ENCODE measurements around the gene TGFBR3L. TPM values are rescaled to one million over a fixed set of nuclear protein-coding genes. Genes with fewer than 3 reads are reported as not detected.
"Not testable (repeated sequence)": the region's sequence is repeated elsewhere in the genome, so short reads cannot be mapped to it uniquely, and the experiment has no call there.

TGFBR3L gene
- total RNA-seq, 1 experiment from 2014 or later: 9.8 TPM

GRCh38 chr19:7916955-7917266 lies 2.3 kb downstream of the TGFBR3L start:
- H3K4me3 ChIP-seq (ENCODE audit: low read depth, low read length): peak overlapping the region; percentile 58
- no peaks in the 10 kb centered on the region for H3K9me3 ChIP-seq
- no peak for TF ChIP-seq CTCF (IDR thresholded peaks at IDR 0.05; ENCODE audit: insufficient read depth in 1 of 2, low read depth in 1 of 2, low read length in 1 of 2, severe bottlenecking in 1 of 2, unreplicated experiment in 1 of 2)
- DNase-seq: no peak
- H3K27ac Mint-ChIP-seq (ENCODE audit: unreplicated experiment): no peak overlapping the region
- H3K9me3 Mint-ChIP-seq (ENCODE audit: unreplicated experiment): no peaks in the 10 kb centered on the region
- peaks cover 16% of the 10 kb centered on the region for H3K4me1 ChIP-seq
- no peaks in the 10 kb centered on the region for H3K27me3 ChIP-seq (replicated peaks; ENCODE audit: control insufficient read depth, insufficient read depth, low read length)
- POLR2A ChIA-PET: interaction anchor here (0.9 kb wide), 1 partner anchor 27 kb away, joined by 3 read pairs; no protein-coding TSS in a partner anchor
- H3K4me1 Mint-ChIP-seq (ENCODE audit: low read depth, unreplicated experiment): peaks cover 7% of the 10 kb centered on the region
- peak overlapping the region; percentile 87 for H3K4me3 Mint-ChIP-seq (ENCODE audit: unreplicated experiment)
- intact Hi-C loops (cut with micrococcal nuclease; ENCODE audit: unreplicated experiment): no loop called here
- no peaks in the 10 kb centered on the region for H3K36me3 ChIP-seq (ENCODE audit: control insufficient read depth, insufficient read depth, low read length)
- peaks cover 37% of the 10 kb centered on the region for H3K36me3 Mint-ChIP-seq (ENCODE audit: insufficient read depth, unreplicated experiment)
- BruUV-seq (replicated peaks): no TSS peak
- CTCF ChIA-PET: interaction anchor here (0.9 to 3.0 kb wide), 4 partner anchors 12 to 48 kb away, joined by 3 to 14 read pairs (median 8); partner anchors contain the start of gene TIMM44
- no peaks in the 10 kb centered on the region for H3K27me3 Mint-ChIP-seq (ENCODE audit: insufficient read depth, unreplicated experiment)

- CTCF ChIA-PET: interaction anchor here (0.9 to 3.0 kb wide), 6 partner anchors 9 to 48 kb away, joined by 3 to 14 read pairs (median 5); partner anchors contain the start of genes CTXN1, MAP2K7 and TIMM44
- DNase-seq: peak; percentile 73 to 79
- peaks cover 7% of the 10 kb centered on the region for H3K4me1 Mint-ChIP-seq (ENCODE audit: low read depth, unreplicated experiment)
Observed at GRCh38 chr19:7917267-7918061, 2.8 kb downstream of the TGFBR3L start.

GRCh38 chr19:7918062-7918614 lies 3.5 kb downstream of the TGFBR3L start:
- intact Hi-C loops (cut with micrococcal nuclease; ENCODE audit: unreplicated experiment); DNase-seq; H3K9me3 ChIP-seq; H3K4me1 Mint-ChIP-seq (ENCODE audit: low read depth, unreplicated experiment); H3K9me3 Mint-ChIP-seq (ENCODE audit: unreplicated experiment); H3K36me3 ChIP-seq (ENCODE audit: control insufficient read depth, insufficient read depth, low read length); H3K27me3 ChIP-seq (replicated peaks; ENCODE audit: control insufficient read depth, insufficient read depth, low read length); H3K27me3 Mint-ChIP-seq (ENCODE audit: insufficient read depth, unreplicated experiment); BruUV-seq (replicated peaks); H3K27ac Mint-ChIP-seq (ENCODE audit: unreplicated experiment): not testable (repeated sequence)
- CTCF ChIA-PET: interaction anchor here (0.9 to 3.0 kb wide), 6 partner anchors 9 to 49 kb away, joined by 3 to 14 read pairs (median 5); partner anchors contain the start of genes CTXN1, MAP2K7 and TIMM44
- H3K4me3 ChIP-seq (ENCODE audit: low read depth, low read length): peak overlapping the region; percentile 58
- Mint-ChIP-seq H3K4me3 (ENCODE audit: unreplicated experiment) (peak overlapping the region; percentile 87), H3K36me3 (ENCODE audit: insufficient read depth, unreplicated experiment) (peaks cover 26% of the 10 kb centered on the region)
- H3K4me1 ChIP-seq: peaks cover 16% of the 10 kb centered on the region
- POLR2A ChIA-PET: interaction anchor here (0.8 to 1.0 kb wide), 2 partner anchors 15 to 26 kb away, joined by 3 to 4 read pairs; partner anchors contain the start of gene MAP2K7

More at GRCh38 chr19:7917267-7918061, 2.8 kb downstream of the TGFBR3L start:
- intact Hi-C loops (cut with micrococcal nuclease; ENCODE audit: unreplicated experiment): no loop called here
- H3K27me3 ChIP-seq (replicated peaks; ENCODE audit: control insufficient read depth, insufficient read depth, low read length): no peaks in the 10 kb centered on the region
- POLR2A ChIA-PET: interaction anchor here (0.8 to 1.0 kb wide), 3 partner anchors 14 to 26 kb away, joined by 3 to 4 read pairs (median 3); partner anchors contain the start of gene MAP2K7
- Mint-ChIP-seq H3K27ac (ENCODE audit: unreplicated experiment) (no peak overlapping the region), H3K9me3 (ENCODE audit: unreplicated experiment) (no peaks in the 10 kb centered on the region), H3K36me3 (ENCODE audit: insufficient read depth, unreplicated experiment) (peaks cover 32% of the 10 kb centered on the region), H3K27me3 (ENCODE audit: insufficient read depth, unreplicated experiment) (no peaks in the 10 kb centered on the region), H3K4me3 (ENCODE audit: unreplicated experiment) (peak overlapping the region; percentile 87)
- BruUV-seq (replicated peaks): no TSS peak
- H3K9me3 ChIP-seq: no peaks in the 10 kb centered on the region
- peaks cover 16% of the 10 kb centered on the region for H3K4me1 ChIP-seq
- no peaks in the 10 kb centered on the region for H3K36me3 ChIP-seq (ENCODE audit: control insufficient read depth, insufficient read depth, low read length)
- TF ChIP-seq CTCF (IDR thresholded peaks at IDR 0.05; ENCODE audit: insufficient read depth in 1 of 2, low read depth in 1 of 2, low read length in 1 of 2, severe bottlenecking in 1 of 2, unreplicated experiment in 1 of 2): peak; percentile 50 to 72
- peak overlapping the region; percentile 58 for H3K4me3 ChIP-seq (ENCODE audit: low read depth, low read length)
